Lower lobe of right lung (tissue), 2 donors: ENCODE measurements around the gene TECR. TPM values are rescaled to one million over a fixed set of nuclear protein-coding genes. Genes with fewer than 3 reads are reported as not detected.

Experiments
- ATAC-seq, 2 donors: fragments of 200-7000 bp; cut with Tn5 transposase; one replicate each; pipeline ENCODE4 v1.9.1; 2020 to 2022; ENCODE audit warnings: mild to moderate bottlenecking in 2 of 2, moderate library complexity in 2 of 2
- DNase-seq: peaks from one replicate; pipeline ENCODE4 v3.0.0-alpha.2; 2020
- H3K27ac ChIP-seq: fragments of 200-600 bp; one replicate; pipeline ENCODE4 v1.8.0; 2022
- H3K27me3 ChIP-seq: fragments of 200-600 bp; one replicate; pipeline ENCODE4 v1.8.0; 2022; ENCODE audit warnings: low read depth
- H3K36me3 ChIP-seq: fragments of 200-600 bp; one replicate; pipeline ENCODE4 v1.8.0; 2022; ENCODE audit warnings: mild to moderate bottlenecking
- H3K4me1 ChIP-seq: fragments of 200-600 bp; one replicate; pipeline ENCODE4 v1.8.0; 2022
- H3K4me3 ChIP-seq: fragments of 200-600 bp; one replicate; pipeline ENCODE4 v1.8.0; 2022; ENCODE audit warnings: mild to moderate bottlenecking
- H3K9me3 ChIP-seq: fragments of 200-600 bp; one replicate; pipeline ENCODE4 v1.8.0; 2022
- intact Hi-C: fragments of 100-400 bp; cut with DNase I; formaldehyde crosslinking; loops from one replicate; pipeline ENCODE4 v1.11.0; 2022
- total RNA-seq: library from RNA; stranded (reverse); fragmentation: NEBNext Ultra II Directional; extraction: Animal tissue kit (Norgen Biotek cat#: 25700); gene quantifications from one replicate; pipeline ENCODE4 v1.2.1, GENCODE V29; 2021
- TF ChIP-seq, protein P1 (sequence below): fragments of 200-600 bp; IDR thresholded peaks from one replicate; pipeline ENCODE4 v1.8.0; 2022; ENCODE audit warnings: antibody characterized with exemption, mild to moderate bottlenecking
- donor health status: DM: no; HTN: yes; CAD: no; lungs with severe emphysema.

The TECR gene
- total RNA-seq, 1 donor from 2014 or later: 127 TPM

- Histone ChIP-seq H3K4me3 (no peak overlapping the region), H3K4me1 (peaks cover 67% of the 10 kb centered on the region), H3K27me3 (no peaks in the 10 kb centered on the region), H3K9me3 (no peaks in the 10 kb centered on the region), H3K36me3 (peaks cover 38% of the 10 kb centered on the region), H3K27ac (peak overlapping the region; percentile 32)
- intact Hi-C loops: no loop called here
- DNase-seq (no peak), ATAC-seq (no peak)
- TF ChIP-seq, protein P1, sequence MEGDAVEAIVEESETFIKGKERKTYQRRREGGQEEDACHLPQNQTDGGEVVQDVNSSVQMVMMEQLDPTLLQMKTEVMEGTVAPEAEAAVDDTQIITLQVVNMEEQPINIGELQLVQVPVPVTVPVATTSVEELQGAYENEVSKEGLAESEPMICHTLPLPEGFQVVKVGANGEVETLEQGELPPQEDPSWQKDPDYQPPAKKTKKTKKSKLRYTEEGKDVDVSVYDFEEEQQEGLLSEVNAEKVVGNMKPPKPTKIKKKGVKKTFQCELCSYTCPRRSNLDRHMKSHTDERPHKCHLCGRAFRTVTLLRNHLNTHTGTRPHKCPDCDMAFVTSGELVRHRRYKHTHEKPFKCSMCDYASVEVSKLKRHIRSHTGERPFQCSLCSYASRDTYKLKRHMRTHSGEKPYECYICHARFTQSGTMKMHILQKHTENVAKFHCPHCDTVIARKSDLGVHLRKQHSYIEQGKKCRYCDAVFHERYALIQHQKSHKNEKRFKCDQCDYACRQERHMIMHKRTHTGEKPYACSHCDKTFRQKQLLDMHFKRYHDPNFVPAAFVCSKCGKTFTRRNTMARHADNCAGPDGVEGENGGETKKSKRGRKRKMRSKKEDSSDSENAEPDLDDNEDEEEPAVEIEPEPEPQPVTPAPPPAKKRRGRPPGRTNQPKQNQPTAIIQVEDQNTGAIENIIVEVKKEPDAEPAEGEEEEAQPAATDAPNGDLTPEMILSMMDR: no peak
Measured at GRCh38 chr19:14514215-14514863, 15.1 kb upstream of the TECR start.

DNA sequence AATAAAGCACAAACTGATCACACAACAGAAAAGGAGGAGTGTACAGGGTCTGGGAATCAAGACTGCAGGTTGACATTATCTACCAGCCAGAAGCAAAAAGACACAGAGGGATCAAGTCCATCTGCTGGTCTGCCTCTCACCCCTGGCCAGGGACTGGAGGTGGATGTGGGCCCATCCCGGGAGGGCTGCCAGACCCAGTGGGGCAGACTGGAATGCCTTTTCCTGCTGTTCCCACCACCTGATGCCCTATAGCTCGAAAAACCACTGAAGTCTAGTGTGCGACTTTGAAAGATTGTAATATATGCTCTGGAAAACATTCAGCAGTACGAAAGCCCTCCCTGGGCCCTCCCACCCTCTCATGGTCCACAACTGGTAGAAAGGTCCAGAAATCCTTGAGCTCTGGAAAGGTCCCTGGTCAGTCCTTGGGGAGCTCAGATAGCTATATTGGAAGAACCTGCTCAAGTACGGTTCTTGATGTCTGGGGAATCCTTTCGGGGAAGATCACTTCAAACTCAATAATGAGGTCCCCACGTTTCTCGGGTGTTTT lies 13.8 kb upstream of the TECR start:
- Histone ChIP-seq H3K9me3 (no peaks in the 10 kb centered on the region), H3K4me3 (peak overlapping the region; percentile 97), H3K4me1 (peaks cover 62% of the 10 kb centered on the region), H3K27me3 (no peaks in the 10 kb centered on the region), H3K27ac (peak overlapping the region; percentile 99), H3K36me3 (peaks cover 38% of the 10 kb centered on the region)
- TF ChIP-seq, protein P1: no peak
- intact Hi-C loops: no loop called here
- no peak for ATAC-seq
- DNase-seq: no peak

- TF ChIP-seq, protein P1: no peak
- H3K9me3 ChIP-seq: no peaks in the 10 kb centered on the region
- ATAC-seq (no peak), DNase-seq (no peak)
- peak overlapping the region; percentile 99 for H3K27ac ChIP-seq
- H3K36me3 ChIP-seq: peaks cover 38% of the 10 kb centered on the region
- intact Hi-C loops: no loop called here
- no peaks in the 10 kb centered on the region for H3K27me3 ChIP-seq
- H3K4me1 ChIP-seq: peaks cover 57% of the 10 kb centered on the region
- peak overlapping the region; percentile 97 for H3K4me3 ChIP-seq
Measured at GRCh38 chr19:14516048-14516534, 13.3 kb upstream of the TECR start.

DNA sequence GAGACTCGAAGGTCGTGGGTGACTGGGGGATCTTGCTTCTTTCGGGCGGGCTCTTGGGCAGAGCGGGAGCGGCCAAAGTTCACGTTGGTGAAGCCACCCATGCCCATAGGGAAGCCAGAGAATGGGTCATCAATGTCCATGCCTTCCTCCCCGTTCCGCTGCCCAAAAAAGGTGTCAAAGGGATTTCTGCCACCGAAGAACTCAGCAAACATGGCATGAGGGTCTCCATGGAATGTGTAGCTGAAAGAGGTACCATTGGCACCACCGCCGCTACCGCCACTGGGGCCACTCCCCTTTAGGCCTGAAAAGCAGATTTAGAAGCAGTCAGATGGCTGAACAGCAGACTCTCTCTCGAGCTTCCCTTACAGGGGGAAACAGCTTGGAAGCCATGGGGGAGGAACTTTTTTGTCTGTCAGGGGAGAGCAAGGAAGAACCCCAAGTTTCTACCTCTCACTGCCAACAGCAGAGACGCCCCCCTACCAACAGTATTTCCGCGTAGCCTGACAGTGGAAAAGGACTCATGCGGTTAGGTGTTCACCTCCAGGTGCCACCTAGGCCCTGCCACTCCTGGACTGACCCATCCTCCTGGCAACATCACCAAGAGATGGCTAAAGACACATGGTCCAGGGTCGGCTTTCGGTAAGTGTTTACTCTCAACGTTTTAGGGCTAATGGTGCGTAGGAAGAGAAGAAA lies 12.5 kb upstream of the TECR start:
- intact Hi-C loops: no loop called here
- no peaks in the 10 kb centered on the region for H3K27me3 ChIP-seq
- TF ChIP-seq, protein P1: no peak
- peak overlapping the region; percentile 99 for H3K27ac ChIP-seq
- ATAC-seq (no peak), DNase-seq (no peak)
- peak overlapping the region; percentile 97 for H3K4me3 ChIP-seq
- H3K4me1 ChIP-seq: peaks cover 52% of the 10 kb centered on the region
- peaks cover 38% of the 10 kb centered on the region for H3K36me3 ChIP-seq
- H3K9me3 ChIP-seq: no peaks in the 10 kb centered on the region

DNA sequence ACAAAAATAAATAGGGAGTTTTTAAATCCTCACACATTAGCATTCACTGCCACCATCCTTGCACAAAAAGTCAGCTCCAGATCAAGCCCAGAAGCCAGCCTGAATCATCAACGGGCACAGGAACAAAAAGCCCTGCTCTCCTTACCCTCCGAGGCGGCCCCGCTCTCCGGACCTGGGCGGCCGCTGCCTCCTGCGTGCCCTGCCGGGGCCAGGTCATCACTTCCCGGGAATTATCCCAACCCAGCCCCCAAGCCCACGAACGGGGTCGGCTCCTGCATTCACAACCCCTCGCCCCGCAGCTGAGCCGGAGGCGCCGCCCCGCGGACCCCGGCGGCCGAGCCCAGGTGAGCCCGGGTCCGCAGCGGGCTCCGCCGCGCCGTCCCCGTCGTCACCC lies 12.0 kb upstream of the TECR start:
- no peaks in the 10 kb centered on the region for H3K27me3 ChIP-seq
- DNase-seq (no peak), ATAC-seq (peak in 1 of 2 donors; percentile 1)
- intact Hi-C loops: no loop called here
- peaks cover 38% of the 10 kb centered on the region for H3K36me3 ChIP-seq
- H3K9me3 ChIP-seq: no peaks in the 10 kb centered on the region
- H3K27ac ChIP-seq: peak overlapping the region; percentile 99
- H3K4me1 ChIP-seq: peaks cover 52% of the 10 kb centered on the region
- H3K4me3 ChIP-seq: peak overlapping the region; percentile 97
- TF ChIP-seq, protein P1: no peak
